SH-SY5Y (cell line): Measurements from ENCODE around the gene NRG3.

Experiments
- GATA2 ChIP-seq: IDR thresholded peaks from 2 replicates; pipeline ENCODE4 v1.6.1; 2011; ENCODE audit warnings: mild to moderate bottlenecking, low read depth, low read length
- GATA3 ChIP-seq: IDR thresholded peaks from 2 replicates; pipeline ENCODE4 v1.6.1; 2011; ENCODE audit warnings: low read depth, mild to moderate bottlenecking, low read length, moderate library complexity

DNA sequence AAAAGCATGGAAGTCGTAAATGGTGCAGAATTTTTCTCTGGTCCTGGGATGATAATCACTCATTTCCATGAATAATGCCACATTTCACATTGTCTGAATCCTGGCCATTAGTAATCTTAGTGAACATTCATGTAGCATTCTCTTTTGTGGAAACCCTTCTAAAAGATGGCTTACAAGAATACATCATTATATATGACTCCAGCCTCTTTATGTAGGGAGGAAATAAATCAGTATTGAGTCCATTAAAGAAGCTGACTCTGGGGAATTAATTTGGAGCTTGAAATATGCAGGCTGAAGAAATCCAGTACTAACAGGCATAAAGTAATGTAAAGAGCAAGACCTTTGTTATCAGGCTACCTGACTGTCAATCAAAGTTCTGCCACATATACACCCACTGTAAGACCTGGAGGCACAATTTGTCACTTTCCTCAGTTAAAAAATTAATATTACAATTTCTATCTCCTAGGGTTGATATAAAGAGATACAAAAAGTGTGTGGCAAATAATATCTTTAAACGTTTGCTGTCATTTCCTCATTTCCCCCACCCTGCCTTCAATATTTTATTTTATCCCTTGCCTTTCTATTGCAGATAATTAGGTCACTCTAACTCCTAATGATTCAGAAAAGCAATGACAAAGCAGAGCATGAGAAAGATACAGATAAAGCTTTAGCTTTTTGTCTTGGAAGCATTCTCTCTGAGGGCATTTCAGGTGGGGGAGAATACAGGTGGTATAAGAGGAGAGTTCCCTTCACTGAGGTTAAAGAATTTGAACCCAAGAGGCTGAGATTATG lies 1142.3 kb downstream of the NRG3 start:
- no peak for TF ChIP-seq GATA3
- no peak for TF ChIP-seq GATA2
